DMS79 treated with DMSO at 0.1 percent for 48 hours (cell line): ENCODE measurements around the gene NPDC1.
"Not testable (repeated sequence)": the region's sequence is repeated elsewhere in the genome, so short reads cannot be mapped to it uniquely, and the experiment has no call there.

Experiments
- DNase-seq: peaks from one replicate; lab custom pipeline; 2025; lab: John Stamatoyannopoulos, UW

Gene NPDC1

DNA sequence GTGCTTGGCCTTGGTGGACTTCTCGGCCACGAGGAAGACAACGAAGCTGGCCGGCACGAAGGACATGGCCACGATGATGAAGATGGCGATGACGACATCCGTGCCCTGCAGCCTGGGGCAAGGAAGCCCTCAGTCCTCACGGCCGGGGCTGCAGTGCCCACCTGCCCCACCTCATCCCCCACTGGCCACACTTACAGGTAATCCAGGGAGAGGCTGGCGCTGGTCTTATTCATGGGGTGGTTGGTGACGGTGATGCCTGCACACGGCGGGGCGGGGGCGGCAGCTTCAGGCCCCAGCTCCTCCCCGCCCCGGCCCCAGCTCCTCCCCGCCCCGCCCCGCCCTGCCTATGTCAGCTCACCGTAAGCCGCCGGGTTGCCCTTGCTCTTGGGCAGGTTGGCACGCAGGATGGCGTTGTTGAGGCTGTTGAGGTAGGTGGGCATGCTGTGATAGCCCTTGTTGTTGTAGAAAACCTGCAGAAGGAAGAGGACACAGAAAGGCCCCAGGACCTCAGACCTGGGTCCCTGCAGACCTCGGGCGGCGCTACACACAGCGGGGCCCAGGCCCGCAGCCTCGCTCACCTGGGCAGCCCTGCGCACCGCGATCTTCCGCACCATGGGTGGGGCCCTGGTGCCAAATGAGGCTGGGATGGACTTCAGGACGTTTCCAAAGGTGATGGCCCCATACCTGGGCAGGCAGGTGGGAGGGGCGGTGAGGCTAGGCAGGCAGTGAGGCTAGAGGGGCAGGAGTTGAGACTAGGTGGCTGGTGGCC lies 33.9 kb downstream of the NPDC1 start:
- no peak for DNase-seq

DNA sequence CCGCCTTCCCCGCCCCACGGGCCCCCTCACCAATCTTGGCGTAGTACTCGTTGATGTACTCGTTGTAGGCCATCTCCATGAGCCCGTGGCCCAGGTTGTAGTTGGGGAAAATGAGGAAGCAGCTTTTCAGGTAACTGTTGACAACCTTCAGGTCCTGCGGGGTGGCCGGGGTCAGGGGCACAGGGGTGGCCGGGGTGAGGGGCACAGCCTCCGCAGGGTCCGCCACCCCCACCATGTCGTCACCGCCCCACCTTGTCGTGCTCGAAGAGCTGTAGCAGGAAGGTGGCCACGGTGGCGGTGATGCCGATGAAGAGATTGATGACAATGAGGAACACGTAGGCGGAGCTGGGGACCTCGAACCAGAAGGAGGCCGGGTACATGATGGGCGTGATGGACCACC lies 34.8 kb downstream of the NPDC1 start:
- DNase-seq, result no peak

DNA sequence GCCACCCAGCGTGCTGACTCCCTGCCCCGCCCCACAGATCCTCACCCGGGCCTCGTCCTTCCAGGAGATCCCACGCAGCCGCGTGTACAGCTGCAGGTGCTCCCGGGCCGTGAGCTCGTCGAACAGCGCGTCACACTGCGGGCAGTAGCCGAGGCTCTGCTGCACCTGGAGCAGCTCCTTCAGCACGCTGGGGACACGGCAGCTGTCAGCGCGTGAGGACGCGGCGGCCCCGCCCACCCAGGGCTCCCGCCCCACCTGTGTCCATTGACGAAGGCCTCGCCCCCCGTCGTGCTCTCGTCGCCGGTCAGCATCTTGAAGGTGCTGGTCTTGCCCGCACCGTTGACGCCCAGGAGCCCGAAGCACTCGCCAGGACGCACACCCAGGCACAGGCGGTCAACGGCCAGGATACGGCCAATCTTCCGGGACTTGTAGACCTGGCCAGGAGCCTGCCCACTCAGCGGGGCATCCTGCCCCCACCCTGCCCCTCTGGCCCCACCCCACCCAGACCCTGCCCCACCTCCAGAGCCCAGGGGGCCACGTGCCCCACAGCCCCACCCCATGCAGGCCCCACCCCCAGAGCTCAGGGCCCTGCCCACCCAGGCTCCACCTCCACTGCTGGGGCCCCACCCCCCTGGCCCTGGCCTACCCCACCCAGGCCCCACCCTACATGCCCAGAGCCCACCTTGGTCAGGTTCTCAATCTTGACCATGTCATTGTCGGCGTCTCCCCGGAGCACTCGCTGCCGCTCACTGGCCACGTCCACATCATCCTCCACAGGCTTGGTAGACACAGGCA lies 35.8 kb downstream of the NPDC1 start:
- DNase-seq, result no peak

DNA sequence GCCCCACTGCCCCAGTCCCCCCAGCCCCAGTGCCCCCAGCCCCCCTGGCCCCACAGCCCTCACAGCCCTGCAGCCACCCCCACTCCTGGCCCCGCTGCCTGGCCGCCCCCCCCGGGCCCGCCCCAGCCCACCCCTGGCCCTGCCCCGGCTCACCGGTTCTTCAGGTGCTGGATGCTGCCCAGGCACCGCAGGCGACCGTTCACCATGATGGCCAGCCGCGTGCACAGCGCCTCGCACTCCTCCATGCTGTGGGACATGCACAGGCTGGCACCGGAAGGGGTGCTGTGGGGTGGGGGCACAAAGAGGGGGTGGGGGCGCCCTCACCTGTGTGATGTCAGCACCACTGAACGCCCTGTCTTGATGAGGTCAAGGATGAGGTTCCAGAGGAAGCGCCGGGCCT lies 36.8 kb downstream of the NPDC1 start:
- no peak for DNase-seq

DNA sequence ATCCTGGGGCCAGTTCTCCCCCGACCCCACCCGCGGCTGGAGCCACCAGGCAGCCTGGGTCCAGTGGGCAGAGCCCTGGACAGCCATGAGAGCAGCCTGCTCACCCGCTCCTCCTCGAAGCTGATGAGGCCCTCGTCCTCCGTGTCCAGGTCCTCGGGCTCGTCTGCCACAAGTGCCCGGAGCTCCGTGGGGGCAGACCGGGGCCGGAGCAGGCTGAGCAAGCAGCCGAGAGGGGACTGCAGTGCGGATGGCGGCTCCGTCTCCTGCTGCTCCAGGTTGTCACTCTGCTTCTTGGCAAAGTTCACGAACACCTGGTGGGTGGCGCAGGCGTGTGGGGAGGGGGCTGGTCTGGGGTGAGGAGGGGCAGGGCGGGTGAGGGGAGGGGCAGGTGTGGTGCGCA lies 37.7 kb downstream of the NPDC1 start:
- no peak for DNase-seq

DNA sequence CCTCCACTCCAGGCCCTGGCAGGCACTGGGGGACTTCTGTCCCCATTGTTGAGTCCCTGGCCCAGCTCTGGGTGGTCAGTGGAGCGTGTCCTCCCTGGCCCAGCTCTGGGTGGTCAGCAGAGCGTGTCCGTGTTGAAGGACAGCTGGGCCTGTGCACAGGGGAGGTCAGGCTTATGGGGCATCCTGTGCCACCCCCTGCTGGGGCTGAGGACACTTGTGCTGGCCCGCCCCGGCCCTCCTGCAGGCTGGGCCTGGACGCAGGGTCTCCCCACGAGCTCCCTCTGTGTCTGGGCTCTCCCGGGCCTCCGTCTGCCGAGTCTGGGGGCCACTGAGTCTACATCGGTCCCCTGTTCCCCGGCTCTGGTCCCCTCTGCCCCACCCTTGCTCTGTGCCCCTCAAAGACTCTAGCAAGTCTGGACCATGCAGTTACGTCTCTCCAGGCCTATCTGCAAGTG lies 38.1 kb downstream of the NPDC1 start:
- no peak for DNase-seq

DNA sequence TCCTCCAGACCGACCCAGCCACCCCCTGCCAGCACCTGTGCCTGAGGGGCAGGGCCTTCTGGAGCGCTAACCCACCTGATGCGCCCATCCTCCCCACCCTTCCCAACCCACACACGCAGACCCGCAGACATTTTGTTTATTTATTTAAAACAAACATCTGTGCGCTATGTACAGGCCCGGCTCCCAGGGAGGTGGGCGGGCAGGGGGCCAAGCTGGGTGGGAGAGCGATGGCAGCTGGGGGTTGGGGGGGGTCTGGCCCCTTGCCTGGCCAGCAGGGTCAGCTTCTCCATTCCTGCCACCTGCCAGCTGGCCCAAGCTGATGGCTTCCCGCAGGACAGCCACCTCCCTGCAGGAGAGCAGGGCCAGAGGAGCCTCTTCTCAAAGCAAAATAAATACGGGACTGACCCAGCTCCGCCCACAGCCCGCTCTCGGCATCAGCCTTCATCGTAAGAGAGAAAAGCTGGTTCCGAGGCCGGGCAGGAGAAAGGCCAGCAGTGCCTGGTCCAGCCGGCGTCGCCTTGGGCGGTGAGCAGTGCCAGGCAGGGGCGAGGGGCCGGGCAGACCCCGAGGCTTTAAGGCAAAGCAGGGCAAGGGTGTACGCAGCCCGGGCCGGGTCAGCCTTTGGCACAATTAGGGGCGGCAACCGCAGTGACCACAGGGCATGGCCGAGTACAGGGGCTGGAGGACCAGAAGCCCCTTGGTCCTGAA lies 38.7 kb downstream of the NPDC1 start:
- peak; percentile 17 for DNase-seq

DNA sequence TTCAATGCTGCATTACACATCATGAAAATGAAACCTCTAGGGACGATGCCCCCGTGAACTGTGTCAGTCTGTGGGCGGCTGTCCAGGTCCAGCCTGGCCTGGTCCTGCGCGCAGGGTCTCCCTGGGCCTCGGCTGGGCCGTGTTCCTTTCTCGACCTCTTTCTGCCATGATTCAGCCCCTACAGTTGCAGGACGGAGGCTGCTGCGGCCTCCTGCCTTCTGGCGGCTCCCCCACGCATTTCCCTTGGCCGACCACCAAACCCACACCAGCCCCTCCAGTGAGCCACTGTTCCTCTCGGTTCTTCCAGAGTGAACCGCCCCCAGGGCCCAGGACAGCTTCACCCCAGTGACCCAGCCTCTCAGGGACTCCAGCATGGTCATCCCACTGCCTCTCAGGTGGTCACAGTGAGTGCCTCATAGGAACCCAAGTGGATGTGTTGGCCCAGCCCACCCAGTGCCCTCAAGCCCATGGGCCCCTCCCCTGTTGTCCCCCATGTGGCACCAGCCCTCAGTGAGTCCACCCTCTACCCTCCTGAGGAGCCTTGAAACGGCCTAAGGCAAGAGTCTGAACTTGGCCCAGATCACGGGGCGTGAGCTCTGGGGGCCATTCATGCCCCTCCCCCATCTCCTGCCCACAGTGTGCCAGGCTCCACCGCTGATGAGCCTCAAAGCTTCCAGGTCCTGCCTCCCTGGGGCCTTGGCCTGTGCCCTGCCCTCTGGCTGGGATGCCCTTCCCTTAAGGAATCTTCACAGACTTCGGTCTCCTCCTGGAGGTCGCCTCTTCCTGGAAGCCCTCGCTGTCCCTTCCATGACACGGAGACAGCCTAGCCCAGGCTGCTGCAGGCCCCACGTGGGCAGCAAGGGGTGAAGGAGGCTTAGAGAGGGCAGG lies 39.6 kb downstream of the NPDC1 start:
- DNase-seq, result no peak

DNA sequence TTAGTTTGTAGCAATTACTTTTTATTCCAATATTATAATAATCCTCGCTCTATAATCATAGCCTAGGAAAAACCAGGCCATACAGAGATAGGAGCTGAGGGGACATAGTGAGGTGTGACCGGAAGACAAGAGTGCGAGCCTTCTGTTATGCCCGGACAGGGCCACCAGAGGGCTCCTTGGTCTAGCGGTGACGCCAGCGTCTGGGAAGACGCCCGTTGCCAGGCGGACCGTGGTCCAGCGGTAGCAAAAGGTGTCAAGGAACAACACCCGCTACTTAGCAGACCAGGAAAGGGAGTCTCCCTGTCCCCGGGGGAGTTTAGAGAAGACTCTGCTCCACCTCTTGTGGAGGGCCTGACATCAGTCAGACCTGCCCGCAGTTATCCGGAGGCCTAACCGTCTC lies 41.7 kb downstream of the NPDC1 start:
- DNase-seq, result not testable (repeated sequence)

DNA sequence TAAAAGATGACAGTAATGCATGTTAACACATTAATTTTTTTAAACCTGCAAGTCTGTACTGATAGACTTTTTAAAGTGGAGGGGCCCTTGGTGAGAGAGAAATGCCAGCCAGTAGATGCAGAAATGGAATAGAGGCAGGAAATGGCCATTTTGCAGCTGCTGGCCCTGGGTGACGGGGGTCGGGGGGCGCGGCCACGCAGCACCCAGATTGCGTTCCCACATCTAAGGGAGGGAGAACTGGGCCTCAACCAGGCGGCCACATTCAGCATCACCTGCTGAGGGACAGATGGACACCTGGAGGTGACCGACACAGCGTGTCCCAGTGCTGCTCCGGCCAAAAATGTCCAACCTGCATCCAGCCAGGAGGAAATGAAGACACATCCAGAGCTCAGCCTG lies 43.3 kb downstream of the NPDC1 start:
- no peak for DNase-seq

DNA sequence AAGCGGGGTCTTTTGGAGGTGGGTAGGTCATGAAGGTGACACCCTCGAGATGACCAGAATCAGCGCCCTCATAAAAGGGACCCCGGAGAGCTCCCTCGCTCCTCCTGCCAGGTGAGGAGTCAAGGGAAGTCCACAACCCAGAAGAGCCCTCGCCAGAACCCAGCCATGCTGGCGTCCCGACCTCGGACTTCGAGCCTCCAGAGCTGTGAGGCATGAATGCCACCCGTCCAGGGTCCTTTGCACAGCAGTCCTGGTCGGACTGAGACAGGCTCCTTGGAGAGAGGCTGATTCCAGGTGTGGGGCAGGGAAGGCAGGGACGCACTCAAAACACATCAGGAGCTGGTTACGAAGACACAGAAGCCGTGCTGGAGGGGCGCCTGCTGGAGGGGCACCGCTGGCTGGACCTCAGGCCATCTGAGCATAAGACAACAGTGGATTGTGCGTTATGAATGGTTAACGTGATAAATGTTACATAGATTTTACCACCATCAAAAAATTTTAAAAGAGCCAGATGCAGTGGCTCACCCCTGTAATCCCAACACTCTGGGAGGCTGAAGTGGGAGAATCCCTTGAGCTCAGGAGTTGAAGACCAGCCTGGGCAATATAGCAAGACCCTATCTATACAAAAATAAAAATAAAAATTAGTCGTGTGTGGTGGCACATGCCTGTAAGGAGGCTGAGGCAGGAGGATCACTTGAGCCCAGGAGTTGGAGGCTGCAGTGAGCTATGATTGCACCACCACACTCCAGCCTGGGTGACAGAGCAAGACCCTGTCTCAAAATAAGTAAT lies 43.9 kb downstream of the NPDC1 start:
- DNase-seq, result no peak

DNA sequence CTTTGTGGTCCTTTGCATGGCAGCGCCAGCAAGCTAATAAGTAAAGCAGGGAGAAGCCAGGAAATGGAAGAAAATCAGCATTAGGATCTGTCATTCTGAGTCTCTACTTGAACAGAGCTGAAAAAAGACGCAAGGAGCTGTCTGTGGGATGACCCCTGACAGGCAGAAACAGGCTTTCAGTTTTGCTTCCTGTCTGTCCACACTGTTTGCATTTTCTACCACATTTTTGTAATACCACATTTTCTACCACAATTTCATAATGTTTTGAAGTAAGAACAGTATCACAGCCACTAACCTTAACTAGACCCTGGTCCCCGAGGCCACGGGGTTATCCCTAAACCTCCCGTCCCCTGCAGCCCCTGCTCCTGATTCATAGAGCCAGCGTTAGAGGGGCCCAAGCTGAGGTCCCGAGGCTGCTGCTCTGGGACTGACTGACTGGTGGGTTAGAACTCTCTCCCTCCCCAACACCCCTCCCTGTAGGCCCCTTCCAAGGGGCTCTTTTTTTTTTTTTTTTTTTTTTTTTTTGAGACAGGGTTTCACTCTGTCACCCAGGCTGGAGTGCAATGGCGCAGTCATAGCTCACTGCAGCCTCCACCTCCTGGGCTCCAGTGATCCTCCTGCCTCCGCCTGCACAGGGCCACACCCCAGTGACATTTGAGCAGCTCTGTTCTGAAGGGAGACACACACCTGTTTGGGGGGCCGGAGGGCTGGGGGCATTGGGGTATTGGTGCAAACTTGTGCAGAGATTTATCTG lies 45.6 kb downstream of the NPDC1 start:
- DNase-seq, result no peak

DNA sequence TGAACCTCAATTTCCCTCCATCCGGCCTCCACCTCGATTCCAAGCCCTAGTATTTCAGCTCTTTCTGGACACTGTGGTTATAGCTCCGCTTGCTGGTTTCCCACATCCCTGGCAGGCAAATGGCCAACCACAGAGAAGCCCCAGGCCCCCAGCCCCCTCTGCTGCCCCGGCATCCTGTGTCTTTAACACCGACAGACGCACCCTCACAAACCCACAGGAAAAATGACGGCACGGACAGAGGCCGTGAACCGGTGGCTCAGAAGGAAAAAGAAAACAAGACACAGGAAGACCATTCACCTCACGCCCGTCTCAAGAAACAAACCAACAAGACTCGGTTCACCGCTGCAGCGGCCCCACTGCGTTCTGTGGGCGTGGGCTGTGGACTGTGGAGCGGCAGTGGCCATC lies 48.1 kb downstream of the NPDC1 start:
- no peak for DNase-seq

DNA sequence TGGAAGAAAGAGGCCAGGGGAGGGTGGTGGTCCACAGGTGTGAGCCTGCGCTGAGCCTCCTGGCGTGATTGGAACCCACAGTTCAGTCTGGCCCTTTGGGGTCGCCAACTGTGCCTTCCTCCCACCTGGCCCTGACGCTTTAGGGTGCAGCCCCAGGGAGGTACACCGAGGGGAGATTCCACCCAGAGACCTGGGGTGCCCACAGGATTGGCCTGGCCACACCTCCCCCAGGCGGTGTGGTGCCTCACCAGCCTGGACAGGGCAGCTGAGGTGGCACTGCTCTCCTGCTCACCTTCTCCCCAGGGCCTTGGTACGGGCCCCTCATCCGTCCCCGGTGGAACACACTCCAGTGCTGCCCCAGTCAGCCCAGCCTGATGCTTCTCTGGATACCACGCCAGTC lies 48.6 kb downstream of the NPDC1 start:
- no peak for DNase-seq

DNA sequence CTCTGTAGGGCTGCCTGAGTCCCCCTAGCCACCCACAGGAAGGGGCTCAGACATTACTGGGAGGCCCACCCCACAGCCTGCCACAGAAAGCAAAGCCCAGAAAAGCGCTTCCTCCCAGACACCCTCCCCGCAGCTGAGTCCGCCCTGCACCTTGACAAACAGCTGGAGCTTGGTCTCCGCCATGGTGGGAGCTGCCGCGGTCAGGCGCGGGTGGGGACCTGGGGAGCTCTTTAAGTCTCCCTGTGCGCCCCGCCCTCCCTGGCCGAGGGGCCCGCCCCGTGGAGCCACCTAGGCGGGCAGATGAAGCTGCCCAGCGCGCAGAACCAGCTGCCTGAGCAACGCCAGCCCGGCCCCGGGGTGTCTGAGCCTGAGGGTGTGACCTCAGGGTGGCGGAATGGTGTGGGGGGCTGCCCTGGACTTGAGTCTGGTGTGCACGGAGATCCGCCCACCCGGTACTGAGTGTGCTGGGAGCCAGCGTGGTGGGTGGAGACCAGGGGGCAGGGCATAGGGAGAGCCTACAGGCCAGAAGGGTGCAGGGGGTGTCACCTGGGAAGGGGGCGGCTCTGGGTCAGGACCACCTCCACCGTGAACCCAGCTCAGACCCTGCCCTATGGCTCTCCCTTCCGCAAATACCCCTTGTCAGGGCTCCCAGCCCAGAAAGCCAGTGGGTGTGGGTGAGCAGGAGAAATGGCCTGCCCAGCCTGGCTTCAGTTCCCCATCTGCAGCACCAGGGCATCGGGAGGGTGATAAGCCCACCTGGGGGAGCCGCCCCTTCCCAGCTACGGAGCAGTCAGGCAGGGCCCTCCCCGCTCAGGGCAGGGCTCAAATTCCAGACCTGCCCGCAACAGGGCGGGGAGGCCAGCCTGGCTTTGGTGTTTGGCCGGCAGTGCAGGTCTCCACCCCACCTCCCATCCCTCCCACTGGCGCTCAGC lies 49.4 kb downstream of the NPDC1 start, which contains the start of gene CLIC3:
CLIC3 (minus strand) TSS at position 208 of the 932 bp plus-strand sequence; CDS start at position 183, 25 bp downstream.
- peak; percentile 36 for DNase-seq

DNA sequence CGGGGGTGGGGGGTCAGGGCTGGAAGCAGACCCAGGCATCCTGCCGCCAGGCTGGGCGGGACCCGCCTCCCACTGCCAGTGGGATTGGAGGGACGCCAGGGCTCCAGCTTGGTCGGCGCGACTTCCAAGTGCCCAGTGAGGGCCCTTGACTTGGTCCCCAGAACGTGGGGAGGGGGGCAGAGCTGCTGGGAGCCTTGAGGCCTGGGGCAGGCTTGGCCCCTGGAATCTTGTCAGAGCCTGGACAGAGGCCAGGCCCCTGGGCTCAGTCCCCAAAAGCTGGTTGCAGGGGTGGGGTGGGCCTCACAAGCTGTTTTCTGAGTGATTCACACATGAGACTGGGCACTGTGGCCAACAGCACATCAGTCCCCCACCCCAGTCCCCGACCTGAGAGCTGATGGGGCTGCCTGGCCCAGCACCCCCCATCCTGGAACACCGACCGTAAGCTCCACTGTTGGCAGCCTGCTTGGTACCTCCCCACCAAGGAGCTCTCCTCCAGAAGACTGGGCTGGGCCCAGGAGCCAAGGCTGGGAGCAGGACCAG lies 50.1 kb downstream of the NPDC1 start:
- DNase-seq, result peak; percentile 80

DNA sequence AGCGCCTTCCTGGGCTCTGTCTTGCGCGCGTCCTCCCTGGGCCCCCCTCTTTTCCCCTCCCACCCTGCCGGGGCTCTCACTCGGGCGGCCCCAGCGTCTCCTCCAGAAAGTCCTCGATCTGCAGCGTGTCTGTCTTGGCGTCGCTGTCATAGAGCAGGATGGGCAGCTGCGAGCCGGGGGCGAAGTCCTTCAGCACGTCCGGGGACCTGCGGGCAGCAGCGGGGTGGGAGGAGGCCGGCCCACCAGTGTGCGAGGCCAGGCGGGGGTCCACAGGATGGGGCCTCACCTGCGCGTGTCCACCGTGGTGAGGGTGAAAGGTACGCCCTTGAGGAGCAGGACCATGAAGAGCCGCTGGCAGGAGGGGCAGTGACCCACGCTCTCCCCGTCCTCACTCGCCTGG lies 50.6 kb downstream of the NPDC1 start:
- DNase-seq, result peak; percentile 56

DNA sequence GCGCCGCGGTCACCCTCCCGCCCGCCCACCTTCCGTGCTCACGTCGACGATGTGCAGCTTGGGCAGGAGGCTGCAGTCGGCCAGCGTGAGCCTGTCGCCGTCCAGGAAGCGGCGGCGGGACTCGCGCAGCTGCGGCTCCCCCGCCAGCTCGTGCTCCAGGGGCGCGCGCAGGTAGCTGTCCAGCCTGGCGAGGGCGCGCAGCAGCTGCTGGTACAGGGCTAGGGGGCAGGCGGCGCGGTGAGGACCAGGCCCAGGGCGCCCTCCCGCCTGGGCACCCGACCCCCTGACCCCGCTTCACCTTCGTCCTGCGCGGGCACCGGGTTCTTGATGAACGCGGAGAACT lies 51.1 kb downstream of the NPDC1 start:
- DNase-seq, result no peak
